HG03039 (cell line): ENCODE results near the gene THADA.
"Not testable (repeated sequence)": the region's sequence is repeated elsewhere in the genome, so short reads cannot be mapped to it uniquely, and the experiment has no call there.

Source experiments
- ATAC-seq: cut with Tn5 transposase; IDR thresholded peaks from one replicate; pipeline ENCODE4 v1.9.1; 2021; ENCODE audit warnings: mild to moderate bottlenecking, moderate library complexity; ENCODE audit not compliant: unreplicated experiment

THADA gene

DNA sequence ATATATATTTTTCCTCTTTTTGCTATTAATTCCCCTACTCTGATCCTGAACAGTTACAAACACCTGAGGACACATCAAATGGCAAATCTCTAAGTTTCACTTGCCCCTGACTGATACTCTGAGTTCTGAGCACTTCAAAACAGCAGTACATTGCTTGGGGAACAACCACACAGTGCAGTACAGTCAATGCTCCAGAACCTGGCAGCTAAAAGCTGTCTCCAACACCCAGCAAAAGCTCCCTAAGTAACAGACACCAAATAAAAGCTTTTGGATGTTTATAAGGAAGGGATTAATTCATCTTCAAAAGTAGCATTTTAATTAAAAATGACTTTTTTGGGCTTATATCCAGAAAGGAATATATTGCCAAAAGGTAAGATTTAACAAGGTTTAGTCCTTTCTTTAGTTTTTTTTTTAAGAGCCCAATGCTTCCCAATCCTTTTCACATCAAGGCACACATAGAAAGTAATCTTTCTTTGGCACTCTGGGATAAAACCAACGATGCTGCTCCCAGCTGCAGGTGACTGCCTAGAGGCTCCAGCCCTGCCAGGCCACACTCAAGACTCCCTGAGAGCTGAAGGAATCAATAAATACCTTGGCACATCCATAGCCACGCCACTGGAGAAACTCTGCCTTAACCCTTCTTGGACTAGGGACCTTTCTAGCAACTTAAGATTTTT is 204.5 kb downstream of the THADA start:
- no peak for ATAC-seq

DNA sequence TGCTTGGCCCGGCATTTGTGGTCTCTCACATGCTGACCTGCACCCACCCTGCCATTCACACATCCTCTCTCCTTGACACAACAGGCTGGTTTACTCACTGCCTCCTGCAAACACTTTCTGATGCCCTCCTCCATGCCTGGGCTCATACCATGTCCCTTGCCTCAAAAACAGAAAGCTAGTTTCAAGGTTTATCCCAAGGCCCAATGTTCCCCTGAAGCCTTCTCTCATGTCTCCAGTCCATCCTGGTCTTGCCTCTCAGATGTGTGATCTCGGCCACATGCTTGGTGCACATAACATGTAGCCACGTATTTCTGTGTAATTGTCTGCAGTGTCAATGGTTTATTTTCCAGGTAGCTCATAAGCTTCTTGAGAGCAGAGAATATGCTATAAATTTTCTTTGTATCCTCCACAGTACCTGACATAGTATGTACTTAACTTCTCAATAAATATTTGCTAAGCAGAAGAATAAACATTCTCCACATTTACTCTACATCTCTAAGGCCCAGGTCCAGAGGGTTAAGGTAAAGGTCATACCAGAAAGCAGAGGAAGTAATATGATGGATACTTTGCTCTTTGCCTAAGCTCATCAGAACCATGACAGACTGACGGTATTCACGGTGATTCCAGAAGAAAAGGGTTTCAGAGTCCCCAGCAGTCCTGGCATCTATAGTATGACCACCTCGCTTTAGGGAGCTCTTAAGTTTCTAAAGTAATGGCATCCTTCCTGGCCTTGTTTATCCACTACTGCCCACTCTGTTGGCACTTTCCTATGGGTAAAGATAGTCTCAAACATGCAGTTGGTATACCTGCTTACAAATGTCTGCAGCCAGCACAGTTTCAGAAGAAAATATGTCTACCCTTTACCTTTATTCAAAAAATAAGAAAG is 206.0 kb downstream of the THADA start:
- ATAC-seq, result no peak

DNA sequence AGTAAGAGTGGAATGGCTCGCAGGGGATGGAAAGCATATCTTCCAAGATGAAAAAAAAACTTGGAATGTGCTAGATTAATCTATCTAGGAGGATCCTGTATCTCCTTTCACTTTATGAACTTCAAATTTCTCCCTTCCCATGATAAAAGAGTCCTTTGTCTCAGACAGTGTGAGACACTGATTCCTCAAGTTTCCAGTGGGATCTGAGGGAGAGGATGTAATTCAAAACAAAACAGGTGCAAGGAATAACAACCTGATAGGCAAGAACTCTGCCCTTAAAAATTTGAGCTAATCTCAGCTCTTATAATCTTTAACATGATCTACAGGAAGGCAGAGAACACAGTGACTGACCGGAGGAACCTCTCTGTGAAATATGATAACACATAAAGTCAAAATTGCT is 207.5 kb downstream of the THADA start:
- ATAC-seq, result no peak

DNA sequence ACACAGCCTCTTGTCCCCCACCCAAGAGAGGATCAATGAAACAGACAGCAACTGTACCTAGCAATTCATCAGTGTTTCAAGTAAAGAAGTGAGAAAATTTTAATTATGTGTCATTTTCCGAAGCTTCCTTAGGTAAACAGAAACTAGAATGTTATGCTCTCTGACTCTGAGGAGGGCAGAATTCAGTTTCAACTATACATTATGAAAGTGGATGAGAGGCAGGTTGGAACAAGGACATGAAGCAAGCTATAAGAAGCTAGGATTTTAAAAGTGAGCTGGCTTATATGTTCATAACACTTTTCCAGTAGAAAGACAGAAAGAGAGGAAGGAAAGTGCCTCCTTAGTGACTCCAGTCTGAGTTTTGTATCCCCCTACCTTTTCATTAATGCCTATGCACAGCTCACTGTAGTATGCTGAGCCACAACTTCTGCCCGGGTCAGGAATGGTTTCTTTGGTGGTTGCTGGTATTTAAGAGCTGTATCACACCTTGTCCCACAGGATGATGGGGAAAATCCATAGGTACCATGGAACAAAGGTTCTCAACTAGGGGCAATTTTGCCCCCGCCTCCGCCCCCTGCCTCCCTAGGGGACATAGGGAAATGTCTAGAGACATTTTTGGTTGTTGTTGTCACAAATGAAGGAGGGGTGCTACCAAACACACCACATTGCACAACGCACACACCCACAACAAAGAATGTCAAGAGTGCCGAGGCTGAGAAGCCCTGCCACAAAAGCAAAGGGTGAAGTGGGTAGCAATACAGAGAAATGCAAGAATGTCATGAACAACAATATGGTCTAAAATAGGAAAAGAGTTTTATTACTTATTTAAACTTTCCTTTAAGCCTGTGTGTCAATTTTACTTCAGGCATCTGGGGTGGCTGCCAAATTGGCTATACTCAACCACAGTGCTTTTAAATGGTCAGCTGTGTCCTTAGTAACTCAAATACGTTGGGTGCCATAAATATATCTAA is 208.5 kb downstream of the THADA start:
- ATAC-seq, result peak; percentile 59

DNA sequence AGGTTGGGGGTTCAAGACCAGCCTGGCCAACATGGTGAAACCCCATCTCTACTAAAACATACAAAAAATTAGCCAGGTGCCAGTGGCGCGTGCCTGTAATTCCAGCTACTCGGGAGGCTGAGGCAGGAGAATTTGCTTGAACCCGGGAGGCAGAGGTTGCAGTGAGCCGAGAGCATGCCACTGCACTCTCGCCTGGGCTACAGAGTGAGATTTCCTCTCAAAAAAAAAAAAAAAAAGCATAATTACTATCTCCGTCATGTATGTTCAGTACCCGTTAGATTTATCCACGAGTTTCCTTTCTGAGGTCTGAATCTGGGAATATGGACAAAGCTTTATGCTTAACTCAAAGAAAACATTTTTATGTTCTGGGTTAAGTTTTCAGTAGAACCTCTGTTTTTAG is 209.2 kb downstream of the THADA start:
- ATAC-seq, result not testable (repeated sequence)

DNA sequence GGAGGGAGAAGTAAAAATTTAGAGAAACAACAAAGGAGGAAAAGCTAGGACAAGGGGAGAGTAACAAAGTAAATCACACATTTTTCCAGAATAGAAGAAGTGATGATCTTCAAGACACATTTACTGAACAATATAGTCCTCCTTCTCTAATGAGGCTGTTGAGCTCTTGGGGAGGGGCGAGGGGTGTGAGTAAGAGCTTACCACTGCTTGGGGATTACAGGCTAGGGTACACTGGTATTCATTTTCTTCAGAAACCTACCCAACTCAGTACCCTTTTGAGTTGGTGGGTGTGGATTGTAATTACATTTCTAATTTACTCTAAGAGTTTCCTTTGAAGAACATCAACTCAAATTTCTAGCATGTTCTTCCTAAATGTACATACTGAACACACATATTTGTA is 211.7 kb downstream of the THADA start:
- ATAC-seq, result no peak

DNA sequence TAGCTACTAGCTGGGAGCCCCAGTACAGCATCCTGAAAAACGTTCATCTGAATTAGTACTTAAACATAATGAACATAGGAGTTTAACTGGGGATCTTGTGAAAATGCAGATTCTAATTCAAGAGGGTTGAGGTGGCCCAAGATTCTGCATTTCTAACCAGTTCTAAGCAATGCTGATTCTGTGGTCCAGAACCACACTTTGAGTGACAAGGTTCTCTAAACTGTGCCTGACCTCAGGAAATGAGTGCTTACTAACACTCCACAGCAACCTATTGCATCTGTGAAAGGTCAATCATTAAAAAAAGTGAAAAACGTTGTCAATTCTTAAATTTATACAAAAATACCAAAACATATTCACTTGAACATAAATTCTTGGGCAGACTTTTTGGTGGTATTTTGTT is 212.3 kb downstream of the THADA start:
- no peak for ATAC-seq

DNA sequence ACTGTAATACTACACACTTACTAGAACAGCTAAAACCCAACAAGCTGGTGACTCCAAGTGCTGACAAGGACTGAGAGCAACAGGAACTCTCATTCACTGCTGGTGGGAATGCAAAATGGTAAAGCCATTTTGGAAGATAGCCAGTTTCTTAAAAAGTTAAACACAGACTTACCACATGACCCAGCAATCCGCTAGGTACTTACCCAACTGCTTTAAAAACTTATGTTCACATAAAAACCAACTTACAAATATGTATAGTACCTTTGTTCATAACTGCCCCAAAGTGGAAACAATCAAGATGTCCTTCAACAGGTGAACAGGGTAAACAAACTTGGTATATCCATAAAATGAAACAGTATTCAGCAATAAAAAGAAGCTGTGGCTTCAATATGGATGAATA is 216.3 kb downstream of the THADA start:
- no peak for ATAC-seq

DNA sequence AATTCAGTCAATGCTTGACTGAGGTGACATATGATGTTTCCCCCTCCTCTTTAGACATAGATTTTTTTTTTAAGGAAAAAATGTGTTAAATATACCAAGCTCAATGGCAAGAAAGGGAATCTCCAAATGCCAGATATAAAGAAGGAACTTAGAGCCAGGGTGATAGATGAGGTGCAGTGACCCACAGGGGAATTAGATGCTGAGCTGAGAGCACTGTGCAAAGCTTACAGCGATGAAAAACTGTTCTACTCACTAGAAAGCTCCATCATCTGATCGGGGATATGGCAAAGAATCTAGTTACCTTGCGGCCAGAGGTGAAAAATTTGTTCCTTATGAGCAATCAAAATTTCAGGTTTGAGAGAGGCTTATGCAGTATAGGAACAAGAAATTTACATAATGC is 218.5 kb downstream of the THADA start:
- ATAC-seq, result no peak

DNA sequence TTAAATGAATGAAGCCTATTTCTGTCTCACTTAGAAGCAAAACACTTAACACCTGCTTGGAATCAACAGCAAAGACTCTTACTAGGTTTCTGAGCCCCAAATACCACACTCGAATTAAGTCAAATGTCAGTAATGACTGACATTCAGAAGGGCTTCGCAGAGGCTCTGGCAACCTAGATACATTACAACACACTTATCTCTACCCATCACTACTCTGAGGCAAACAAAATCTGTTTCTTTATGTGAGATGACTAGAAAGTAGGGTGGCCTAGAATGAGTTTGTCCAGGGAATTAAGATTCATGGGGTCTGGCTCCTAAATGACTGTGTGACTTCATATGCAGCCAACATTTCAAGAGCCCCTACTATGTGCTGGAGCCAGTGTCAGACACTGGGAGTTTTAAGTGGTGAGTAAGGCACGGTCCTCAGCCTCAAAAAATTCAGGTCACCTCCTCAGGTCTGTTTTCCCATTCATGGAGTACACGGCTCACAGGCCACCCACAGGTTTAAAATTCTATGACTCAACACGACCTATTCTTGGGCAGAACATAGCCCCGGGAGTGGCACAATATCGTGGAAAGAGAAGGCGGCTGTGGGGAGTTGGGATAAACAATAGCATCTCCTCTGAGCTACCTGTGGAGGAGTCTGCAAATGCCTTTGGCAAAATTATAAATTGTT is 219.2 kb downstream of the THADA start:
- no peak for ATAC-seq

DNA sequence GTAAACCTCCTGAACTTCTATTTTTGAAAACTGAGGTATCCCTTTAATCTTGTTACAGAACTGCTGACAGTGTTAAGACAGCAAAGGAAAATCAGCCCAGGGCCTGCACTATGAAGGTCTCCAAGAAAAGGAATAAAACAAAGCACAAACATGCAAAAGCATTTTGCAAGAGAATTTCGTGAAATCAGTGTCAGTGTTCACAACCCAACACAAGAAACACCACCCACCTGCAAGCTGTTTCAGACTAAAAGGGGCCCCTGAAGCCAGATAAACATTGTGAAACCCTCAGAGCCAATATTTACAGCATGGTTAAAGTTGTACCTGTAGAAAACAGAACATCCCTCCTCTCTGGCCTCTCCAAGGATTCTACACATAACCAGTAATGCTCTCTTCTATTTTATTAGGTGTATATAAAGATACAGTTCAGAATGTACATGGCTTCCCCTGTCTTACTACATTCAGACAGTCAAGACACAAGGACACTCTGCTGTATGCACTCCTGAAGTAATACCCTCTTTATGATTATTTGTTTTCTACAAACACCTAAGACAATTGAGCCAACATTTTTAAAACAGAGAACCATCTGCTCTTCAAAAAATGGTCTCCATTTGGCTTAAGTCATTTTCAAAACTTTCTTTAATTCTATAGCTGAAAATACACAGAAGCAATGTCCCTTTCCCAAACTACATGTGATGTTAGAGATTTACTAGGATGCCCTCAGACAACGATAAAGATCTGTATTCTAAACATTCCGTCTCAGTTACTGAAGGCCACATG is 219.9 kb downstream of the THADA start:
- no peak for ATAC-seq

DNA sequence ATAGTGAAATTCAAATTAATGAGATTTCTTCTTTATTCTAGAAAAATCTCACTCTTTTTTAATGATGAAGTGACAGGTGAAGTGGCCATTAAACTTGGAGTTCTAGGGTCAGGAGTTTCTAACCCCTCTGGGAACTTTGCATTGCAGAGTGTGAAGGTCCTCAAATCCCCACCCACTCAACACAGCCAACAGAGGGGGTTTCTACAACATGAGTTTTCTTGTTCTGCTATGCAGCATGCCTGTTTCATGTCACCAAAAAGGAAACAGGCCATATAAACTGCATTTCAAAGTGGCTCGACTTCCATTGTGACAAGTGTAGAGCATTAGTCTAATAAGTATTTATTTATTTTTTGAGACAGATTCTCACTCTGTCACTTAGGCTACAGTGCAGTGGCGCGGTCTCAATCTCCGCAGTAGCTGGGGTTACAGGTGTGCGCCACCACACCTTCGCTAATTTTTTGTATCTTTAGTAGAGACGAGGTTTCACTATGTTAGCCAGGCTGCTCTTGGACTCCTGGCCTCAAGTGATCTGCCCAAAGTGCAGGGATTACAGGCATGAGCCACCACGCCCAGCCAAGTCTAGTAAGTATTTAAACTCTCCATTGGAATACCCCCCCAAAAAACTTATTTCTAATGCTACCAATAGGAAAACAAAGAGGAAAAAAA is 223.3 kb downstream of the THADA start:
- ATAC-seq, result no peak

DNA sequence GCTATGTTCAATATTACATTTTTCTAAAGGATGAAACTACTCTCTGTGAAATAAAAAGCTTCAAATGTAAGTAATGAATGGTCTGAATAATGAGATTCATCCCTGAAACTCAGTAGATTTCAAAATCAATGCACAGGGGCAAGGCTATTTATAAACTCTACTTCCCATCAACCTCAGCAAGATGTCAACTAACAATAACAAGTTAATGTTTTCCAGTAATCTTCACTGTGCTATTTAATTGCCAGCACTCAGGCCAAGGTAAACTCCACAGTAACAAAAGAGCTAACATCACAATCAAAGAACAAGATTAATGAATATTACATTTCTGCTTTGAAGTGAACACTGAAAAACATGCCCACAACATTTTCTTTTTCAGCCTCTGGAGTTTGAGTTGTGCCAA is 225.1 kb downstream of the THADA start:
- ATAC-seq, result no peak

DNA sequence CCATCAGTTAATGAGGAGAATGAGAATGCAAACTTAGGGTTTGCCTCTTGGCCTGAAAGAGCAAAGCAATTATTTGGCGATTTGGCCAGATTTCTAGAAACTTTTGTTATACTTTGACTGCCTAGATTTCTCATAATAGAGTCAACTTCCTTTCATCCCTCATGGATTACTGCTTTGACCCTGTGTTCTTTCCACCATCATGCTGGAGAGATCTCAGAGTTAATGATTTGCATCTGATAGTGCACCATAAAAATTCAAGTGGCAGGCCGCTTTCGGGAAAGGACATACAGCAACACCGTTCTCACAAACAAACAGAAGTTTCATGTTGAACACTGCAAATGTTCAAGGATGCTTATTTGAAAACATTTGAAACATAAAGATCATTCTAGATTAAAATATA is 225.7 kb downstream of the THADA start:
- ATAC-seq, result no peak

DNA sequence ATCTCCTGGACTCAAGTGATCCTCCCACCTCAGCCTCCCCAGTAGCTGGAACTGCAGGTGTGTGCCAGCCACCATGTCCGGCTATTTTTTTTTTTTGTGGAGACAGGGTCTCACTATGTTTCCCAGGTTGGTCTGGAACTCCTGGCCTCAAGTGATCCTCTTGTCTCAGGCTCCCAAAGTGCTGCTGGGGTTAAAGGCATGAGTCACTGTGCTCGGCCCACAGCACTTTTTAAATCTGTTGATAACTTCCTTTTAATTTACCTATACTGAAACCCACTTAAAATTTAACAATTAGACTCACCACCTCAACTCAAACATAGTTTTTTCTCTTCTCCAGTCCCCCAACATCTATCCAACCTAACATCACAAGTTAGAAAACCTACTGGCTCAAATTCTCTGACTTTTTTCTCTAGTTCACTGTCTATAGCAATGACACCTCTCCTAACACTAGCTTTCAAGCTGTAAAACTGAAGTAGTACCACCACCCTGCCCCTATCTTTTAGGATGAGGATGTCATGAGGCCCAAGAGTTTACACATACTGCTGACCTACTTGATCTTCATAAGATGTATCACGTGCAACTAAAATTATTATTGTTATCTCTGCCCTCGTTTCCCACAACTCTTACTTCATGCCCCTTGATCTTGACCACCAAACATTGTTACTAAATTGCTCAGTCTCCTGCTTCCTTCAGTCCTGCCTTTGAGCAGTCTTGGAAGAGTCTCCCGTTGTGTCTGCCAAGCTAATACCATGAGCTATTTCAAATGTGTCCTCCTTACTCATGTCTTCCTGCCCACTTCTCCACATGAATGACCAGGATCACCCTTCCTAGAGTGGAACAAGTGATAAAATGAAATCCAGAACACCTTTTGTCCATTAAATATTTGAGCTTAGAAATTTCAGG is 227.1 kb downstream of the THADA start:
- no peak for ATAC-seq

DNA sequence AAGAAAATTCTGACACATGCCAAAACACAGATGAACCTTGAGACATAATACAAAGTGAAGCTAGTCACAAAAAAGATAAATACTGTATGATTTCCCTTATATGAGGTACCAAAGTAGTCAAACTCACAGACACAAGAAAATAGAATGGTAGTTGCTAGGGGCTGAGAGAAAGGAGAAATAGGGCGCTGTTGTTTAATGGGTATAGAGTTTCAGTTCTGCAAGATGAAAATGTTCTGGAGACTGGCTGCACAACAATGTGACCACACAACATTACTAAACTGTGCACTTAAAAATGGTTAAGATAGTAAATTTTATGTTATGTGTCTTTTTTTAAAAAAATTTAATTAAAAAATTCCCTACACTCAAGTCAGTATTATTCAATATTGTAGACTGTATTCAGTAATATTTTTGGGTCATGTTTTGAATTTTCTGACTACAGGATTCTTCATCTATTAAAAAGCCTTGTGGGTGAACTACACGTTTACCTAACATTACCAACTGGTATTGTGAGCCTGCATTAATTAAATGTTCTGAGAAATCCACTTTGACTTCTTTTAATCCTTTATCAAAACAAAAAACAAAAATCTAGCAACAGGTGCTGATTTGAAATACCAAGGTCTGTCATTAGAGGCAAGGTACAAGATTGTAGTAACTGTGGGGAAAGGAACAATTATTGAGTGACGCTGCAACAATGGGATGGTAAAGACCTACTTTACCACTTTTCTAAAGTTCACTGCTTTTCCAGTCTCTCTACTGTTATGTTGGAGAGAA is 228.6 kb downstream of the THADA start:
- no peak for ATAC-seq

DNA sequence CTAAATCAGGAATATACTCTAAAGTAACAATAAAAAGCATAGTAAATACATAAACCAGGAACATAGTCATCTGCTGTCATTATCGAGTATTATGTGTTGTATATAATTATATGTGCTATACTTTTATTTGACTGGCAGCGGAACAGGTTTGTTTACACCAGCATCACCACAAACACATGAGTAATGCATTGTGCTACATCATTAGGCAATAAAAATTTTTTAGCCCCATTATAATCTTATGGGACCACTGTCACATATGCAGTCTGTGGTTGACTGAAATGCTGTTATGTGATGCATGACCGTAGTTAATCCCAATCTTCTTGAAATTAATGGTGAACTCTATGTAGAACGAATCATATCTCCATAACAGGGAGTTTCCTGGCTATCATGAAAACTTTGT is 232.7 kb downstream of the THADA start:
- ATAC-seq, result no peak

DNA sequence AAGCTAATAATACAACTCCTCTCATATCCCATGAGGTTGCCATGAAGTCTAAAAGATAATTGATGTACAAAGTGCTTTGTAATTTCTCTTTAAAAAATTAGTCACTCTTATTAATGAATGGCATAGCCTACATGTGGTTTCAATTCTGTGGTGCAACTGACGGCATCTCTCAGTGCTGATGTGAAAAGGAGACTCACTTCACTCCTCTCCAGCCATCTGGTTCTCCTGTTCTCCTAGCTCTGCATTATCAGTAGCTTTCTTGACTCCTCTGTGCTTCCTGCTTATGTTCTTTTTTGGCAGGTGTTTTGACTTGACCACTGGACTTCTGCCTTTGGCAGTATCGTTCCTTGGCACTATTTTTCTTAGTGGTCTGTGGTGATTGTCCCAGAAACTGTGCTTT is 234.6 kb downstream of the THADA start:
- no peak for ATAC-seq
